HCEC 1CT (cell line): ENCODE results near the gene PIGV.

Experiments used
- DNase-seq: peaks from one replicate; pipeline ENCODE4 v3.0.0-alpha.2; 2017

Gene PIGV

GRCh38 chr1:26774462-26774861 lies 13.3 kb upstream of the PIGV start:
- DNase-seq = no peak

GRCh38 chr1:26775666-26776065 lies 12.1 kb upstream of the PIGV start:
- DNase-seq = no peak

- no peak for DNase-seq
Measured at GRCh38 chr1:26779098-26779668, 8.6 kb upstream of the PIGV start.

- no peak for DNase-seq
Measured at GRCh38 chr1:26780344-26780957, 7.3 kb upstream of the PIGV start.

- DNase-seq = no peak
Measured at GRCh38 chr1:26781206-26781825, 6.4 kb upstream of the PIGV start.

GRCh38 chr1:26782521-26783212 lies 5.1 kb upstream of the PIGV start:
- no peak for DNase-seq

GRCh38 chr1:26783646-26784022 lies 4.1 kb upstream of the PIGV start:
- no peak for DNase-seq

- DNase-seq = peak; percentile 74
Measured at GRCh38 chr1:26784023-26784871, 3.5 kb upstream of the PIGV start.

GRCh38 chr1:26784886-26785285 lies 2.9 kb upstream of the PIGV start:
- no peak for DNase-seq

GRCh38 chr1:26785611-26786436 lies 1.9 kb upstream of the PIGV start:
- DNase-seq = no peak

- DNase-seq = peak; percentile 69
Measured at GRCh38 chr1:26786437-26787380, 1.0 kb upstream of the PIGV start.

- DNase-seq = no peak
Measured at GRCh38 chr1:26787381-26787705, 407 bp upstream of the PIGV start.

- DNase-seq = no peak
Measured at GRCh38 chr1:26788515-26788785, 700 bp downstream of the PIGV start.

- peak; percentile 87 for DNase-seq
Measured at GRCh38 chr1:26788836-26789611, 1.3 kb downstream of the PIGV start.

GRCh38 chr1:26789612-26789865 lies 1.8 kb downstream of the PIGV start:
- no peak for DNase-seq

- no peak for DNase-seq
Measured at GRCh38 chr1:26789931-26790330, 2.2 kb downstream of the PIGV start.

GRCh38 chr1:26790551-26790953 lies 2.8 kb downstream of the PIGV start:
- no peak for DNase-seq

- DNase-seq = no peak
Measured at GRCh38 chr1:26791148-26791547, 3.4 kb downstream of the PIGV start.

GRCh38 chr1:26791626-26792025 lies 3.9 kb downstream of the PIGV start:
- DNase-seq = no peak

- no peak for DNase-seq
Measured at GRCh38 chr1:26792924-26793323, 5.2 kb downstream of the PIGV start.

GRCh38 chr1:26794391-26794790 lies 6.6 kb downstream of the PIGV start:
- DNase-seq = no peak
